Ishikawa (cell line): ENCODE data around the gene GDF9.

Experiments used
- CEBPB ChIP-seq: IDR thresholded peaks from 2 replicates; pipeline ENCODE4 v1.6.1; 2012
- CREB1 ChIP-seq: IDR thresholded peaks from 2 replicates; pipeline ENCODE4 v1.6.1; 2012; ENCODE audit warnings: low read depth
- EGR1 ChIP-seq: IDR thresholded peaks from 2 replicates; pipeline ENCODE4 v1.6.1; 2012
- EP300 ChIP-seq: IDR thresholded peaks from 2 replicates; pipeline ENCODE4 v1.6.1; 2012; ENCODE audit warnings: borderline replicate concordance
- FOXM1 ChIP-seq: IDR thresholded peaks from 2 replicates; pipeline ENCODE4 v1.6.1; 2012; ENCODE audit warnings: low read depth, borderline replicate concordance
- NFIC ChIP-seq: IDR thresholded peaks from 2 replicates; pipeline ENCODE4 v1.6.1; 2012
- RAD21 ChIP-seq: IDR thresholded peaks from 2 replicates; pipeline ENCODE4 v1.6.1; 2012; ENCODE audit warnings: low read depth
- TAF1 ChIP-seq: IDR thresholded peaks from 2 replicates; pipeline ENCODE4 v1.6.1; 2012; ENCODE audit warnings: low read depth, mild to moderate bottlenecking
- TCF12 ChIP-seq: IDR thresholded peaks from 2 replicates; pipeline ENCODE4 v1.6.1; 2012; ENCODE audit warnings: low read depth
- TEAD4 ChIP-seq: IDR thresholded peaks from 2 replicates; pipeline ENCODE4 v1.6.1; 2012
- YY1 ChIP-seq: IDR thresholded peaks from 2 replicates; pipeline ENCODE4 v1.6.1; 2012; ENCODE audit warnings: low read depth
- ZBTB7A ChIP-seq: IDR thresholded peaks from 2 replicates; pipeline ENCODE4 v1.6.1; 2012; ENCODE audit warnings: low read depth
- TF ChIP-seq, protein P1 (sequence below): IDR thresholded peaks from 2 replicates; pipeline ENCODE4 v1.6.1; 2012
- TF ChIP-seq, protein P2 (sequence below): IDR thresholded peaks from 2 replicates; pipeline ENCODE4 v1.6.1; 2012
- TF ChIP-seq, protein P3 (sequence below): IDR thresholded peaks from 2 replicates; pipeline ENCODE4 v1.6.1; 2012; ENCODE audit warnings: low read depth, mild to moderate bottlenecking

The GDF9 gene

DNA sequence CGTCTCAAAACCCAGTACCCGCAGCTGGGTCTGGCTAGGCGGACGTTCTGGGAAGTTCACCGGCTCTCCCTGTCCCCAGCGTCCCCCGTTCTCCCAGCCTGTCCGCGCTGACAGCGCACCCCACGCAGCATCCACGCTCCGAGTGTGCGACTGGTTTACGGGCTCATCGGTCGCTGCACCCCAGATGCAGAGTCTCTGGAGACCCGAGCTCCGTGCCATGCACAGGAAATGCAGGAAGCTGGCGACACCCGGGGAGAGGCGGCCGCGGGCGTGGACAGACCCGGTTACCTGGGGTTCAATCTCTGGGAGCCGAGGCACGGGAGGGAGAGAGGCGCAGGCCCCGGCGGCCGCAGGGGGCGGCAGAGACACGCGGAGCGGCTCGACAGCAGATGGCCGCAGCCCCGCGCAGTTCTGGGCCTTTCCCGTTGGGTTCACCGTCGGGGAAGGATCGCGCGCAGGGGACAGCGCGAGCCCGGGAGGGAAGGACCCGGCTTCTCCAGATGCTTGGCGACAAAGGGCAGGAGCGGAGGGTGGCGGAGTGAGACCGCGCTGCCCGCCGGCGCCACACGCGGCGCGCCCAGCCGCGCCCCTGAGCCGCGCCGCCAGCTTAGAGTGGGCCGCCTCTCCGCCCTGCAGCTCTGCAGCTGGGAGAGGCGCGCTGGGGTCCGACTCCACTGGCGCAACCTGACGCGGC is 36.4 kb downstream of the GDF9 start:
- TF ChIP-seq ZBTB7A (peak; percentile 59; the same call in 1 of the 2 replicates), RAD21 (peak; percentile 60), TEAD4 (no peak; the same call in 1 of the 2 replicates), TCF12 (0 out of 2 replicates have a peak, but pooled peaks have one; percentile 38), NFIC (0 out of 2 replicates have a peak, but pooled peaks have one; percentile 22)
- TF ChIP-seq, protein P1, sequence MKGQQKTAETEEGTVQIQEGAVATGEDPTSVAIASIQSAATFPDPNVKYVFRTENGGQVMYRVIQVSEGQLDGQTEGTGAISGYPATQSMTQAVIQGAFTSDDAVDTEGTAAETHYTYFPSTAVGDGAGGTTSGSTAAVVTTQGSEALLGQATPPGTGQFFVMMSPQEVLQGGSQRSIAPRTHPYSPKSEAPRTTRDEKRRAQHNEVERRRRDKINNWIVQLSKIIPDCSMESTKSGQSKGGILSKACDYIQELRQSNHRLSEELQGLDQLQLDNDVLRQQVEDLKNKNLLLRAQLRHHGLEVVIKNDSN = no peak
- TF ChIP-seq, protein P2, sequence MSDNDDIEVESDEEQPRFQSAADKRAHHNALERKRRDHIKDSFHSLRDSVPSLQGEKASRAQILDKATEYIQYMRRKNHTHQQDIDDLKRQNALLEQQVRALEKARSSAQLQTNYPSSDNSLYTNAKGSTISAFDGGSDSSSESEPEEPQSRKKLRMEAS = peak; percentile 83

DNA sequence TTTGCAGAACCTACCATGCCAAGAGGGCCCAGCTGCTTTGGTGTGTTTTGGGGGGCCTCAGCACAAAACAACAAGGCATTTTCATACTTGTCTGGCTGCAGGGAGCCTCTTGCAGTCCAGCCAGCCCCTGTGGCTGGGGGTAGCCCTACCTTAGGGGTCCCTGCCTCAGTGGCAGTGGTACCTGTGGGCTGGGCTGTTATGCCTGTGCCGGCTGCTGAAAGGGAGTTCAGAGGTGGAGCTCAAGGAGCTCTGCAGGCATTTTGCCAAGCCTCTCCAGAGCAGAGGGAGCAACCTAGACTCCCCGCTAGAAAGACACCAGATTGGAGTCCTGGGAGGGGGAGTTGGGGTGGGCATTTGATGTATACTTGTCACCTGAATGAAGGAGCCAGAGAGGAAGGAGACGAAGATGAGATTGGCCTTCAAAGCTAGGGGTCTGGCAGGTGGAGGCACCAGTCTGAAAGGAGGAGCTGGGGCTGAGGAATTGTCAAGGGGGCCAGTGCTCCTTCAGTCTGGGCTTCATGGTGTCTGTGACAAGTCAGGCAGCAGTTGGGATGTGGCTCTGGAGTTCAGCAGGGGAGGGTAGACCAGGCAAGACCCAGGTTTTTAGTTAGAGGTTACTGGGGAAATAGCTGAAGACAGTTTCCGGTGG is 37.3 kb downstream of the GDF9 start:
- TF ChIP-seq TAF1 (no peak), EP300 (no peak), FOXM1 (no peak), TEAD4 (no peak), NFIC (no peak), CREB1 (no peak), YY1 (no peak), TCF12 (no peak), RAD21 (no peak), CEBPB (no peak), ZBTB7A (no peak)
- TF ChIP-seq, protein P1 = no peak
- TF ChIP-seq, protein P3, sequence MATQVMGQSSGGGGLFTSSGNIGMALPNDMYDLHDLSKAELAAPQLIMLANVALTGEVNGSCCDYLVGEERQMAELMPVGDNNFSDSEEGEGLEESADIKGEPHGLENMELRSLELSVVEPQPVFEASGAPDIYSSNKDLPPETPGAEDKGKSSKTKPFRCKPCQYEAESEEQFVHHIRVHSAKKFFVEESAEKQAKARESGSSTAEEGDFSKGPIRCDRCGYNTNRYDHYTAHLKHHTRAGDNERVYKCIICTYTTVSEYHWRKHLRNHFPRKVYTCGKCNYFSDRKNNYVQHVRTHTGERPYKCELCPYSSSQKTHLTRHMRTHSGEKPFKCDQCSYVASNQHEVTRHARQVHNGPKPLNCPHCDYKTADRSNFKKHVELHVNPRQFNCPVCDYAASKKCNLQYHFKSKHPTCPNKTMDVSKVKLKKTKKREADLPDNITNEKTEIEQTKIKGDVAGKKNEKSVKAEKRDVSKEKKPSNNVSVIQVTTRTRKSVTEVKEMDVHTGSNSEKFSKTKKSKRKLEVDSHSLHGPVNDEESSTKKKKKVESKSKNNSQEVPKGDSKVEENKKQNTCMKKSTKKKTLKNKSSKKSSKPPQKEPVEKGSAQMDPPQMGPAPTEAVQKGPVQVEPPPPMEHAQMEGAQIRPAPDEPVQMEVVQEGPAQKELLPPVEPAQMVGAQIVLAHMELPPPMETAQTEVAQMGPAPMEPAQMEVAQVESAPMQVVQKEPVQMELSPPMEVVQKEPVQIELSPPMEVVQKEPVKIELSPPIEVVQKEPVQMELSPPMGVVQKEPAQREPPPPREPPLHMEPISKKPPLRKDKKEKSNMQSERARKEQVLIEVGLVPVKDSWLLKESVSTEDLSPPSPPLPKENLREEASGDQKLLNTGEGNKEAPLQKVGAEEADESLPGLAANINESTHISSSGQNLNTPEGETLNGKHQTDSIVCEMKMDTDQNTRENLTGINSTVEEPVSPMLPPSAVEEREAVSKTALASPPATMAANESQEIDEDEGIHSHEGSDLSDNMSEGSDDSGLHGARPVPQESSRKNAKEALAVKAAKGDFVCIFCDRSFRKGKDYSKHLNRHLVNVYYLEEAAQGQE = no peak
- TF ChIP-seq, protein P2 = no peak

DNA sequence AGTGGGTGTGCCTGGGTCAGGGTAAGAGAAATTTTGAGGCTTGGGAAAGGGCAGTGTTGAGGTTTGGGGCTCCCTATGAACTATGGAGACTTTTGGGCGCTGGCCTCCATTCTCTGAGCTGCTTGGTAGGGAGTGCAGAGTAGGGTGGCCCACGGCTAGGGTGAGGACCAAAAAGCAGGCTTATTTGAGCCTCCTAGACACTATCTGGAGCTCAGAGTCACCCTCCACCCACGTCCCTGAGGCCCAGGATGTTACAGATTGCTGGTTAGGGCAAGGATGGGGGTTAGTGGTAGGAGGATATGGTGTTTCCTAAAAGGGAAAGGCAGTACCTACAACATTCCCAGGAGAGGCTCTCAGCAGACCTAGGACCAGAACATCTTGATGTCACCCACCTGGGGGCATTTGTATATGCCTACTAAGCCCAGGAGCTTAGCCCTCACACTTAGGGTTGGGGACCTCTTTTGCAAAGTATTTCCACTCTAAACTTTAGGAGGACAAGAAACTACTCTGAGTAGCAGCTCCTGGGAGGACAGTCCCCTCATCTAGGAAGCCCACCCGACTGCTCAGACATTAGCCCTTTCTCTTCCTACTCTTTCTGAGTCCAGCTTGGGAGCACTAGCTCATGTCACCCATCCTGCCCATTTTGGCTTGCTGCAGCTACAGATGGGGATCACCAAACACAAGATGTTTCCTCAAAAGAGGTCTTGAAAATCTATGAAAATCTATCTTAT is 38.2 kb downstream of the GDF9 start:
- TF ChIP-seq ZBTB7A (no peak), RAD21 (no peak), EGR1 (no peak), TEAD4 (no peak), EP300 (no peak), FOXM1 (no peak), CEBPB (no peak), NFIC (no peak), TCF12 (no peak), TAF1 (no peak), YY1 (no peak), CREB1 (no peak)
- TF ChIP-seq, protein P1 = no peak
- TF ChIP-seq, protein P2 = no peak
- TF ChIP-seq, protein P3 = no peak

DNA sequence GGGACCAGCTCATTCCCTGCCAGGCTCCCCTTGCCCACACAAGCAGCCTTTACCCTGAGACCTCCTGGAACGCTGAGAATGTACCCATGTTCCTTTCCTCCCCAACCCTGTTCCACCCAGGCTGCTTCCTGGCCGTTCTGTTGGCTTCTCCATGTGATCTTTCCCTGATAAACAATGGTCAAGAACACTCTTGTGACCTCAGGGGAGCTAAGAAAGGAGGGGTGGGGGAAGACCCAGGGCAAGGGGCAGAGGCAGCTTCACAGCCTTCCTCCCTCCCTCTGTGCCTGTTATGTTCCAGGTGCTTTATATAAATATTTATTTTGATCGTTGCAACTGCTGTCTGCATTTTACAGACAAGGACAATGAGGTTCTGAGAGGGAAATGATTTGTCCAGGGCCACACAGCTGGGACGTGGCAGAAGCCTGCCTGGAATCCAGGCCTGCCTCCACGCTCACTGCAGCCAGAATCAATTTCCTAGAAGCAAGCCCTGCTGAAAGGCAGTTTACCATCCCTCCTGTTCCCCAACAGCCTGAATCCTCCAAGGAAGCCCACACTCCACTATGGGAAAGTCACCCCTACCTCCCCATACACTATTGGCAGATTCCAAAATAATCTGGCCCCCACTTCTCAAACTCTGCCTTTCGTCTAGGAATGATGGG is 39.7 kb downstream of the GDF9 start:
- TF ChIP-seq EGR1 (no peak), RAD21 (no peak), TCF12 (no peak), FOXM1 (no peak), CREB1 (no peak)
